H1 (cell line): Measurements from ENCODE around the gene PPP4R1. TPM values are rescaled to one million over a fixed set of nuclear protein-coding genes. Genes with fewer than 3 reads are reported as not detected.

Experiments used
- POLR2A ChIP-seq, 2 experiments: IDR thresholded peaks; 1 replicate in 1 of 2; 2 replicates in 1 of 2; pipeline ENCODE4 v1.6.1; 2011; ENCODE audit warnings: low read depth in 2 of 2, low read length in 2 of 2, mild to moderate bottlenecking in 2 of 2; ENCODE audit errors: control extremely low read depth in 1 of 2
- RAD21 ChIP-seq, 2 experiments: IDR thresholded peaks in 1 of 2; conservative IDR thresholded peaks in 1 of 2; 2 replicates each; pipeline ENCODE4 v1.6.1; 2011; ENCODE audit warnings: low read depth in 2 of 2, low read length in 2 of 2, improper control_type of control experiment in 1 of 2, inconsistent platforms in 1 of 2, mild to moderate bottlenecking in 1 of 2, moderate library complexity in 1 of 2
- SAP30 ChIP-seq: fragments of 300-600 bp; sonication (generic); IDR thresholded peaks from 2 replicates; pipeline ENCODE4 v1.7.1; 2012; ENCODE audit warnings: low read length, moderate library complexity, mild to moderate bottlenecking, inconsistent platforms; ENCODE audit not compliant: insufficient read depth, insufficient replicate concordance
- TCF12 ChIP-seq: IDR thresholded peaks from 2 replicates; pipeline ENCODE4 v1.6.1; 2011; ENCODE audit warnings: low read depth, mild to moderate bottlenecking, low read length
- polyA plus RNA-seq, 7 experiments: library from polyadenylated mRNA; depleted of rRNA in 3 of 7; stranded (reverse) in 5 of 7; unstranded in 2 of 7; fragments of >200 nt in 5 of 7; fragments of 200-250 nt in 2 of 7; gene quantifications; 1 replicate in 5 of 7; 2 replicates in 1 of 7; 4 replicates in 1 of 7; pipeline versions ENCODE4 v1.2.1 to v1.2.3, GENCODE V29; 2011 to 2013; ENCODE audit warnings: missing spikeins in 2 of 7, mixed read lengths in 2 of 7
- total RNA-seq: library from RNA; stranded (reverse); fragmentation: NEBNext Ultra II Directional; extraction: Animal tissue kit (Norgen Biotek cat#: 25700); gene quantifications from 2 replicates; pipeline ENCODE4 v1.2.1, GENCODE V29; 2021

PPP4R1 gene
- total and polyA plus RNA-seq, 2 of the 8 experiments (the other 6 are each of a cell fraction or from before 2014, with no cell fraction given), result 67.4 to 96.1 TPM

DNA sequence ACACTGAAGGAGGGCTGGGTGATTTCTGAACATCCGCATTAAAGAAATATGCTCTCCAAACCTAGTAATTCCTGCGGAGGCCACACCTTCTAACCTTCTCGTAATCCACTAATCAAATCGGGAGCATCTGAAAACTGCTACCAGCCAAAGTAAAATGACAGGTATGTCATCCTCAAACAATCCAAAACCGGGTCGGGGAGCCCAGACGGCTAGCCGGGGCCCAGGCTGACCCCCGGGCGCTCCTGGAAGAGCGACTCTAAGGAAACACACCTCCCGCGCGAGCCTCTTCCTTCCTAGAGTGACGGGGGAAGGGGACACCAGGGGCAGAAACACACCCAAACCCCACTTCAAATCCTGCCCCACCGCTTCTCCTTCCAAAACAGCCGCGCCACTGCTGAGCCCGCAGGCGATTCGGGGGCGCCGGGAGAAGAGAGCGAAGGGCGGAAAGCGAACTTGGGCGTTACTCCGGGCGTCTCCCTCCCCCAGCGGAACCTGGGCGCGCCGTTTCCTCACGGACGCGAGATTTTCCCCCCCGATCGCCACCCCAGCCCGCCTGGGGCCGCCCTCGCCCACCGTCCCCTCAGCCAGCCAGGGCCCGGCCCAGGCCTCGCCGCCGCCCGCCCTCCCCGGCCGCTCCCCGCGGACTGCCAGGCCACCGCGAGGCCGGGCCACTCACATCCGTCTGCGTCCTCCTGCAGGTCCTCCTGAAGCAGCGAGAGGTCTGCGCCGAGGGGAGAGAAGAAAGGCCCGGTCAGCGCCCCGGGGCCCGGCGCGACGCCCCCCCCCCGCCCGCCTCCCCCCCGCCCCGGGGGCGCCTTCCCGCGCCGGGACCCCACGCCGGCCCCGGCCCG is 584 bp downstream of the PPP4R1 start (continued):
- TF ChIP-seq RAD21 (IDR thresholded peaks at IDR 0.05 in 1 of 2, conservative IDR thresholded peaks at IDR 0.05 in 1 of 2; ENCODE audit: low read depth in 2 of 2, low read length in 2 of 2) (peak in 1 of 2 experiments; percentile 6; a peak in 1 of 4 replicates), TCF12 (no peak), POLR2A (IDR thresholded peaks at IDR 0.05; ENCODE audit: control extremely low read depth in 1 of 2, low read depth in 2 of 2, low read length in 2 of 2) (peak; percentile 48 to 58; a peak in 2 of 3 replicates), SAP30 (peak; percentile 37)
